HG03460 (cell line): ENCODE data around the gene SERPINB10.
A peak's percentile ranks its signal among the peaks of the same experiment; 100 is the strongest.

Experiments
- ATAC-seq: cut with Tn5 transposase; IDR thresholded peaks from one replicate; pipeline ENCODE4 v1.9.1; 2021; ENCODE audit not compliant: unreplicated experiment

The SERPINB10 gene

GRCh38 chr18:63977040-63977439 lies 69.3 kb downstream of the SERPINB10 start:
- ATAC-seq, result no peak

GRCh38 chr18:63979409-63979920 lies 71.7 kb downstream of the SERPINB10 start:
- ATAC-seq, result peak; percentile 64

GRCh38 chr18:63980027-63980426 lies 72.3 kb downstream of the SERPINB10 start:
- no peak for ATAC-seq

- ATAC-seq, result no peak
Measured at GRCh38 chr18:63980896-63981460, 73.2 kb downstream of the SERPINB10 start.

- no peak for ATAC-seq
Measured at GRCh38 chr18:63981719-63982118, 74.0 kb downstream of the SERPINB10 start.

- no peak for ATAC-seq
Measured at GRCh38 chr18:63982361-63982760, 74.6 kb downstream of the SERPINB10 start.
